Neural progenitor cell (in vitro differentiated cells): Measurements from ENCODE around the gene MRI1. TPM values are rescaled to one million over a fixed set of nuclear protein-coding genes. Genes with fewer than 3 reads are reported as not detected.
A peak's percentile ranks its signal among the peaks of the same experiment; 100 is the strongest.

Source experiments
- DNase-seq: peaks from one replicate; pipeline ENCODE4 v3.0.0-alpha.2; 2016; ENCODE audit warnings: low spot score
- H2AFZ ChIP-seq: fragments of 200-600 bp; sonication (generic); replicated peaks from 2 replicates; pipeline ENCODE4 v1.6.1; 2016; ENCODE audit warnings: antibody characterized with exemption
- H3F3A ChIP-seq: fragments of 200-600 bp; sonication (generic); 2 replicates; pipeline ENCODE4 v1.6.1; 2016; ENCODE audit warnings: antibody characterized with exemption, low read depth
- H3K27ac ChIP-seq: fragments of 200-600 bp; sonication (generic); 2 replicates; pipeline ENCODE4 v1.5.1; 2016; ENCODE audit warnings: mild to moderate bottlenecking
- H3K27me3 ChIP-seq: fragments of 200-600 bp; sonication (generic); 2 replicates; pipeline ENCODE4 v1.6.1; 2016; ENCODE audit warnings: mild to moderate bottlenecking, moderate library complexity
- H3K36me3 ChIP-seq: fragments of 200-600 bp; sonication (generic); 2 replicates; pipeline ENCODE4 v1.5.1; 2016
- H3K4me1 ChIP-seq: fragments of 200-600 bp; sonication (generic); 2 replicates; pipeline ENCODE4 v1.6.1; 2016; ENCODE audit warnings: mixed run types
- H3K4me2 ChIP-seq: fragments of 200-600 bp; sonication (generic); 2 replicates; pipeline ENCODE4 v1.6.1; 2016
- H3K4me3 ChIP-seq: fragments of 200-600 bp; sonication (generic); 2 replicates; pipeline ENCODE4 v1.5.1; 2016
- H3K79me2 ChIP-seq: fragments of 200-600 bp; sonication (generic); 2 replicates; pipeline ENCODE4 v1.6.1; 2016; ENCODE audit warnings: low read depth
- H3K9ac ChIP-seq: fragments of 200-600 bp; sonication (generic); 2 replicates; pipeline ENCODE4 v1.6.1; 2016
- H3K9me3 ChIP-seq: fragments of 200-600 bp; sonication (generic); 2 replicates; pipeline ENCODE4 v1.5.1; 2016; ENCODE audit warnings: low read depth
- H4K20me1 ChIP-seq: fragments of 200-600 bp; sonication (generic); 2 replicates; pipeline ENCODE4 v1.6.1; 2016; ENCODE audit warnings: low read depth
- H3K27ac Mint-ChIP-seq: 3 replicates; pipeline ENCODE4 v1.8.0; 2021; ENCODE audit warnings: mixed read lengths
- H3K27me3 Mint-ChIP-seq: 2 replicates; pipeline ENCODE4 v1.8.0; 2022; ENCODE audit warnings: low read depth, mild to moderate bottlenecking, inconsistent platforms, moderate library complexity, mixed read lengths; ENCODE audit not compliant: insufficient read depth
- H3K36me3 Mint-ChIP-seq: 3 replicates; pipeline ENCODE4 v1.8.0; 2021; ENCODE audit warnings: mixed read lengths
- H3K4me1 Mint-ChIP-seq: 3 replicates; pipeline ENCODE4 v1.8.0; 2021; ENCODE audit warnings: mixed read lengths
- H3K4me3 Mint-ChIP-seq: 3 replicates; pipeline ENCODE4 v1.8.0; 2021; ENCODE audit warnings: mild to moderate bottlenecking, moderate library complexity, mixed read lengths
- H3K9me3 Mint-ChIP-seq: 3 replicates; pipeline ENCODE4 v1.8.0; 2020; ENCODE audit warnings: mixed read lengths
- CTCF ChIP-seq: fragments of 200-600 bp; sonication (generic); IDR thresholded peaks from 2 replicates; pipeline ENCODE4 v1.5.1; 2017; ENCODE audit warnings: antibody characterized with exemption, mild to moderate bottlenecking
- EZH2 ChIP-seq: fragments of 200-600 bp; sonication (generic); IDR thresholded peaks from 2 replicates; pipeline ENCODE4 v1.6.1; 2017; ENCODE audit warnings: antibody characterized with exemption, mild to moderate bottlenecking, moderate library complexity
- EZH2phosphoT487 ChIP-seq: fragments of 200-600 bp; sonication (generic); IDR thresholded peaks from 2 replicates; pipeline ENCODE4 v1.6.1; 2017; ENCODE audit warnings: antibody characterized with exemption
- total RNA-seq: library from RNA; depleted of rRNA; stranded (reverse); fragments of >200 nt; gene quantifications from 2 replicates; pipeline ENCODE4 v1.2.3, GENCODE V29; 2015; ENCODE audit warnings: low replicate concordance

MRI1 gene
- total RNA-seq, 1 donor from 2014 or later: 6.3 TPM

DNA sequence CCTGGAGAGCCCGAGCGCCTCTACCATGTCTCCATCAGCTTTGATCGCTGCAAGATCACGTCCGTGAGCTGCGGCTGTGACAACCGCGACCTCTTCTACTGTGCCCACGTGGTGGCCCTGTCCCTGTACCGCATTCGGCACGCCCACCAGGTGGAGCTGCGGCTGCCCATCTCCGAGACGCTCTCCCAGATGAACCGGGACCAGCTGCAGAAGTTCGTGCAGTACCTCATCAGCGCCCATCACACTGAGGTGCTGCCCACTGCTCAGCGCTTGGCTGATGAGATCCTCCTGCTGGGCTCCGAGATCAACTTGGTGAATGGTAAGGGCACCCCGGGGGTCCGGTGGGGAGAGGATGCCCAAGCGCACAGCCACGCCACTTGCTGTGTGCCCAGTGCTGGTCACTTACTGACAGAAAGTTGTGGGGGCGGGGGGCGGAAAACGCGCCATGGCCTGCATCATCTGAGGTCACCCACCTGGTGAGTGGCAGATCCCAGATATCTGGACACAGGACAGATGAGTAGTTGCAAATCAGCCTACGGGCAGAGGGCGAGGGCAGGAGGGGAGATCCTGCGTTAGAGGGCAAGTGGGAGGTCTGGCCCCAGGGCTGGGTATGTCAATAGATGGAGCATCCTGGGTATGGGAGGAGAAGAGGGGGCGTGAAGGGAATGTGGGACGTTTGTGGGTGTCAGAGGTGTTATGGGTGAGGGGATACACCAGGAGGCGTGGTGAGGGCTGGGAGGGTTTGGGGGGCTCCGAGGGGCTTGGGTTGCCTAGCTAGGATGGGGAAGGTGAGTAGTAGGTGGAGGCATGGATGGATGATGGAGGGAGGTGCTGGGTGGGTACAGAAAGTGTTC lies 40.7 kb downstream of the MRI1 start:
- Histone ChIP-seq H3K27ac (no peak overlapping the region), H3K9ac (no peak overlapping the region), H3F3A (peaks cover 3% of the 10 kb centered on the region), H3K4me1 (no peaks in the 10 kb centered on the region), H4K20me1 (peaks cover 12% of the 10 kb centered on the region), H3K36me3 (no peaks in the 10 kb centered on the region), H2AFZ (no peak overlapping the region), H3K79me2 (no peaks in the 10 kb centered on the region), H3K4me3 (no peak overlapping the region), H3K9me3 (no peaks in the 10 kb centered on the region), H3K27me3 (no peaks in the 10 kb centered on the region), H3K4me2 (no peak overlapping the region)
- no peaks in the 10 kb centered on the region for H3K9me3 Mint-ChIP-seq
- no peak for TF ChIP-seq EZH2
- TF ChIP-seq CTCF: peak; percentile 66
- peak; percentile 76 for DNase-seq
- peaks cover 24% of the 10 kb centered on the region for H3K36me3 Mint-ChIP-seq
- H3K4me3 Mint-ChIP-seq: no peak overlapping the region
- no peak overlapping the region for H3K27ac Mint-ChIP-seq
- H3K4me1 Mint-ChIP-seq: no peaks in the 10 kb centered on the region
- H3K27me3 Mint-ChIP-seq: peaks cover 3% of the 10 kb centered on the region

GRCh38 chr19:13806728-13807127 lies 42.4 kb downstream of the MRI1 start:
- no peaks in the 10 kb centered on the region for H3K27me3 ChIP-seq
- Mint-ChIP-seq H3K27me3 (no peaks in the 10 kb centered on the region), H3K4me3 (no peak overlapping the region), H3K27ac (no peak overlapping the region), H3K4me1 (no peaks in the 10 kb centered on the region), H3K9me3 (no peaks in the 10 kb centered on the region), H3K36me3 (peaks cover 17% of the 10 kb centered on the region)
- no peak overlapping the region for H2AFZ ChIP-seq
- DNase-seq: no peak
- H3F3A ChIP-seq: peaks cover 3% of the 10 kb centered on the region
- no peaks in the 10 kb centered on the region for H3K9me3 ChIP-seq
- H3K79me2 ChIP-seq: no peaks in the 10 kb centered on the region
- TF ChIP-seq EZH2 (no peak), EZH2phosphoT487 (no peak), CTCF (no peak)
- H3K4me2 ChIP-seq: no peak overlapping the region
- no peak overlapping the region for H3K4me3 ChIP-seq
- no peaks in the 10 kb centered on the region for H3K4me1 ChIP-seq
- no peak overlapping the region for H3K27ac ChIP-seq
- H4K20me1 ChIP-seq: peaks cover 12% of the 10 kb centered on the region
- H3K9ac ChIP-seq: no peak overlapping the region
- H3K36me3 ChIP-seq: no peaks in the 10 kb centered on the region

DNA sequence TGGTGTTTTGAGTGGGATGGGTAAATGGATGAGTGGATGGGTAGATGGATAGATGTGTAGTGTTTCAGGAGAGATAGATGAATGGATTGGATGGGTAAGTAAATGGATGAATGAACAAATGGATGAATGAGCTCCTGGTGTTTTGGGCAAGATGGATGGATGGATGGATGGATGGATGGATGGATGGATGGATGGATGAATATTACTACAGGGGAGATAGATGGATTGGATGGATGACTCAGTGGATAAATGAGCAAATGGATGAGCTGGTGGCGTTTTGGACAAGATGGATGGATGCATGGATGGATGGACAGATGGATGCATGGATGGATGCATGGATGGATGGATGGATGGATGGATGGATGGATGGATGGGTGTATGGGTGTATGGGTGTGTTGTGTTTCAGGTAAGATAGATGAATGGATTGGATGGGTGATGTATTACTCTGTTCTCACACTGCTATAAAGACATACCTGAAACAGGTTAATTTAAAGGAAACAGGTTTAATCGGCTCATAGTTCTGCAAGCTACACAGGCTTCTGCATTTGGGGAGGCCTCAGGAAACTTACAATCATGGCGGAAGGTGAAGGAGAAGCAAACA lies 43.2 kb downstream of the MRI1 start:
- peaks cover 17% of the 10 kb centered on the region for H3K36me3 Mint-ChIP-seq
- Histone ChIP-seq H3K79me2 (no peaks in the 10 kb centered on the region), H4K20me1 (peaks cover 12% of the 10 kb centered on the region), H3K27me3 (no peaks in the 10 kb centered on the region), H3K9me3 (no peaks in the 10 kb centered on the region), H3K36me3 (no peaks in the 10 kb centered on the region), H3F3A (peaks cover 3% of the 10 kb centered on the region), H3K9ac (no peak overlapping the region), H3K27ac (no peak overlapping the region), H3K4me3 (no peak overlapping the region), H3K4me1 (no peaks in the 10 kb centered on the region), H3K4me2 (no peak overlapping the region), H2AFZ (no peak overlapping the region)
- no peaks in the 10 kb centered on the region for H3K27me3 Mint-ChIP-seq
- no peak for DNase-seq
- no peaks in the 10 kb centered on the region for H3K4me1 Mint-ChIP-seq
- H3K9me3 Mint-ChIP-seq: no peaks in the 10 kb centered on the region
- H3K4me3 Mint-ChIP-seq: no peak overlapping the region
- no peak overlapping the region for H3K27ac Mint-ChIP-seq
- TF ChIP-seq EZH2 (no peak), CTCF (no peak), EZH2phosphoT487 (no peak)
